Loucy (cell line): ENCODE measurements around the gene ZDHHC16.
A peak's percentile ranks its signal among the peaks of the same experiment; 100 is the strongest.

Source experiments
- H2AFZ ChIP-seq: fragments of 200-600 bp; sonication (generic); 2 replicates; pipeline ENCODE4 v1.6.0; 2016; ENCODE audit warnings: antibody characterized with exemption, mild to moderate bottlenecking, low read length, moderate library complexity
- H3F3A ChIP-seq: fragments of 200-600 bp; 2 replicates; pipeline ENCODE4 v1.6.0; 2016; ENCODE audit warnings: antibody characterized with exemption, low read depth, mild to moderate bottlenecking
- H3K27me3 ChIP-seq: fragments of 200-600 bp; sonication (generic); 2 replicates; pipeline ENCODE4 v1.6.1; 2014; ENCODE audit warnings: low read length, mild to moderate bottlenecking; ENCODE audit not compliant: insufficient read depth, poor library complexity, severe bottlenecking
- H3K36me3 ChIP-seq: fragments of 200-600 bp; sonication (generic); 2 replicates; pipeline ENCODE4 v1.6.1; 2016; ENCODE audit warnings: low read length; ENCODE audit not compliant: insufficient read depth
- H3K4me1 ChIP-seq: fragments of 200-600 bp; sonication (generic); 2 replicates; pipeline ENCODE4 v1.5.1; 2014; ENCODE audit warnings: low read length, mild to moderate bottlenecking; ENCODE audit not compliant: insufficient read depth, poor library complexity, severe bottlenecking
- H3K4me2 ChIP-seq: fragments of 200-600 bp; sonication (generic); 2 replicates; pipeline ENCODE4 v1.6.0; 2014; ENCODE audit warnings: antibody characterized with exemption, low read length, low read depth, mild to moderate bottlenecking; ENCODE audit not compliant: poor library complexity, severe bottlenecking
- H3K4me3 ChIP-seq: fragments of 200-600 bp; sonication (generic); 2 replicates; pipeline ENCODE4 v1.5.1; 2014; ENCODE audit warnings: low read length, mild to moderate bottlenecking, mixed read lengths; ENCODE audit not compliant: poor library complexity, severe bottlenecking
- H3K79me2 ChIP-seq: fragments of 200-600 bp; sonication (generic); 2 replicates; pipeline ENCODE4 v1.6.1; 2014; ENCODE audit warnings: low read length; ENCODE audit not compliant: insufficient read depth
- H3K9ac ChIP-seq: fragments of 200-600 bp; sonication (generic); 2 replicates; pipeline ENCODE4 v1.6.0; 2014; ENCODE audit warnings: mild to moderate bottlenecking, low read depth, low read length, moderate library complexity; ENCODE audit not compliant: poor library complexity, severe bottlenecking
- H3K9me2 ChIP-seq: fragments of 200-600 bp; sonication (generic); replicated peaks from 2 replicates; pipeline ENCODE4 v1.6.1; 2016; ENCODE audit warnings: low read depth, low read length, mixed read lengths
- H3K9me3 ChIP-seq: fragments of 200-600 bp; sonication (generic); 2 replicates; pipeline ENCODE4 v1.6.1; 2014; ENCODE audit warnings: mild to moderate bottlenecking, antibody characterized with exemption, low read length, low read depth; ENCODE audit not compliant: insufficient read depth
- H4K20me1 ChIP-seq: fragments of 200-600 bp; sonication (generic); 2 replicates; pipeline ENCODE4 v1.6.0; 2014; ENCODE audit warnings: antibody characterized with exemption, low read length, mild to moderate bottlenecking; ENCODE audit not compliant: insufficient read depth, poor library complexity, severe bottlenecking
- EZH2phosphoT487 ChIP-seq: fragments of 200-600 bp; IDR thresholded peaks from 2 replicates; pipeline ENCODE4 v1.6.1; 2018; ENCODE audit warnings: antibody characterized with exemption, mild to moderate bottlenecking, moderate library complexity, borderline replicate concordance
- TF ChIP-seq, protein P1 (sequence below): fragments of 200-600 bp; sonication (generic); conservative IDR thresholded peaks from 2 replicates; pipeline ENCODE4 v1.5.1; 2014; ENCODE audit warnings: mild to moderate bottlenecking, antibody characterized with exemption, low read length

Gene ZDHHC16

DNA sequence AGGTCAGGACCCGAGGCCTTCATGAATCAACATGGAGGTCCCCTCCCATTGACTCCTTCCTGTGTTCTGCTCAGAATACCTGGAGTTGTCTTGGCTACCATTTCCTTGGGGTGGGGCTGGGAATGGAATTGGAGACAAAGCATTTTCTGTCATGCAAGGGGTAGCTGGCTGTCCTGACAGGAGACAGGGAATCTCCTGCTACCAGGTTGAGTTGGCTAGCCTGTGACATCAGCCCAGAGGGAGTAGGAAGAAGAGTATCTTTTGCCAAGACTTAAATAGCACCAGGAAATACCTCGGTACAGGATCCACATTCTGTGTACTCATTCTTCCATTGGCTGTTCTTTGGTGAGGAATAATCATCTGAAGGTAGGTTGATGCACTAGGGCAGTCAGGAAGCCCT lies 4.9 kb downstream of the ZDHHC16 start:
- Histone ChIP-seq H3K4me3 (no peak overlapping the region), H3K9me3 (no peaks in the 10 kb centered on the region), H3K79me2 (peaks cover 57% of the 10 kb centered on the region), H2AFZ (no peak overlapping the region), H3K36me3 (peaks cover 35% of the 10 kb centered on the region; the same call in 1 of the 2 replicates), H3K4me2 (peak overlapping the region; percentile 13), H4K20me1 (peaks cover 5% of the 10 kb centered on the region), H3K9ac (no peak overlapping the region), H3F3A (no peaks in the 10 kb centered on the region), H3K9me2 (no peaks in the 10 kb centered on the region), H3K27me3 (no peaks in the 10 kb centered on the region), H3K4me1 (peaks cover 26% of the 10 kb centered on the region)
- TF ChIP-seq, protein P1, sequence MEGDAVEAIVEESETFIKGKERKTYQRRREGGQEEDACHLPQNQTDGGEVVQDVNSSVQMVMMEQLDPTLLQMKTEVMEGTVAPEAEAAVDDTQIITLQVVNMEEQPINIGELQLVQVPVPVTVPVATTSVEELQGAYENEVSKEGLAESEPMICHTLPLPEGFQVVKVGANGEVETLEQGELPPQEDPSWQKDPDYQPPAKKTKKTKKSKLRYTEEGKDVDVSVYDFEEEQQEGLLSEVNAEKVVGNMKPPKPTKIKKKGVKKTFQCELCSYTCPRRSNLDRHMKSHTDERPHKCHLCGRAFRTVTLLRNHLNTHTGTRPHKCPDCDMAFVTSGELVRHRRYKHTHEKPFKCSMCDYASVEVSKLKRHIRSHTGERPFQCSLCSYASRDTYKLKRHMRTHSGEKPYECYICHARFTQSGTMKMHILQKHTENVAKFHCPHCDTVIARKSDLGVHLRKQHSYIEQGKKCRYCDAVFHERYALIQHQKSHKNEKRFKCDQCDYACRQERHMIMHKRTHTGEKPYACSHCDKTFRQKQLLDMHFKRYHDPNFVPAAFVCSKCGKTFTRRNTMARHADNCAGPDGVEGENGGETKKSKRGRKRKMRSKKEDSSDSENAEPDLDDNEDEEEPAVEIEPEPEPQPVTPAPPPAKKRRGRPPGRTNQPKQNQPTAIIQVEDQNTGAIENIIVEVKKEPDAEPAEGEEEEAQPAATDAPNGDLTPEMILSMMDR: no peak
- TF ChIP-seq EZH2phosphoT487: no peak

DNA sequence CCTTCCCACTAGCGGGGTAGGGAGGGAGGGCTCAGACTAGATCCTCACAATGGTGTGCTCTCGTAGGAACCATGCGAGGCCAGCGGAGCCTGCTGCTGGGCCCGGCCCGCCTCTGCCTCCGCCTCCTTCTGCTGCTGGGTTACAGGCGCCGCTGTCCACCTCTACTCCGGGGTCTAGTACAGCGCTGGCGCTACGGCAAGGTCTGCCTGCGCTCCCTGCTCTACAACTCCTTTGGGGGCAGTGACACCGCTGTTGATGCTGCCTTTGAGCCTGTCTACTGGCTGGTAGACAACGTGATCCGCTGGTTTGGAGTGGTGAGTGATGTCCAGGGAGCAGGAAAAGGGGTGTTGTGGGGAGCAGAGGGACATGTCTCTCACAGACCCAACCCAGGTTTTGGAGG lies 5.6 kb downstream of the ZDHHC16 start:
- Histone ChIP-seq H3K4me3 (no peak overlapping the region), H3F3A (no peaks in the 10 kb centered on the region), H4K20me1 (peaks cover 5% of the 10 kb centered on the region), H3K27me3 (no peaks in the 10 kb centered on the region), H3K9me2 (no peaks in the 10 kb centered on the region), H3K79me2 (peaks cover 52% of the 10 kb centered on the region), H3K4me1 (peaks cover 26% of the 10 kb centered on the region), H3K36me3 (peaks cover 43% of the 10 kb centered on the region; the same call in 1 of the 2 replicates), H3K4me2 (no peak overlapping the region), H3K9me3 (no peaks in the 10 kb centered on the region), H2AFZ (no peak overlapping the region), H3K9ac (no peak overlapping the region)
- TF ChIP-seq, protein P1: no peak
- TF ChIP-seq EZH2phosphoT487: no peak

DNA sequence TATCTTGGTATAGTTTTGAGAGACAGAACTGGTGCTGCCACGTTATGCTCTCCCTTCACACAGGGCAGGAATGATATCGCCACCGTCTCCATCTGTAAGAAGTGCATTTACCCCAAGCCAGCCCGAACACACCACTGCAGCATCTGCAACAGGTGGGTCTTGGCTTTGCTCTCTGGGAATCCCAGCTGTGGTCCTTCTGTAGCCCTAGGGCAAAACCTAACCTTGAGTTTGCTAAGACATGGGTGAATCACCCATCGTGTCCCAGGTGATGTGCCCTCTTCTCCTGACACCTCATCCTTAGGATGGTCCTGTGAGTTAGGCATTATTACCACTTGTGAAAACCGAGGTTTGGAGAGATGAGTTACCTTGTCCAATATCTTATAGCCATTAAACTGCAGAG lies 6.4 kb downstream of the ZDHHC16 start:
- H3K79me2 ChIP-seq: peaks cover 45% of the 10 kb centered on the region
- H3K9me2 ChIP-seq: no peaks in the 10 kb centered on the region
- no peak overlapping the region for H3K4me3 ChIP-seq
- TF ChIP-seq, protein P1: no peak
- TF ChIP-seq EZH2phosphoT487: no peak
- H3K4me2 ChIP-seq: no peak overlapping the region
- H3F3A ChIP-seq: no peaks in the 10 kb centered on the region
- no peaks in the 10 kb centered on the region for H3K9me3 ChIP-seq
- peaks cover 20% of the 10 kb centered on the region for H3K4me1 ChIP-seq
- peaks cover 50% of the 10 kb centered on the region; the same call in 1 of the 2 replicates for H3K36me3 ChIP-seq
- no peak overlapping the region for H2AFZ ChIP-seq
- H3K27me3 ChIP-seq: no peaks in the 10 kb centered on the region
- no peak overlapping the region for H3K9ac ChIP-seq
- peaks cover 5% of the 10 kb centered on the region for H4K20me1 ChIP-seq
